GM18507 (cell line): ENCODE measurements around the gene CHD5.

ENCODE experiments used
- DNase-seq: peaks from one replicate; pipeline ENCODE4 v3.0.0; 2011; ENCODE audit warnings: low read depth; ENCODE audit not compliant: insufficient read length; ENCODE audit errors: extremely low spot score
- FAIRE-seq: peaks from 2 replicates; lab custom pipeline; 2011; peaks lifted over from hg19 to GRCh38; lab: Jason Lieb, UNC

CHD5 gene

GRCh38 chr1:6123083-6123482 is 57.0 kb downstream of the CHD5 start:
- DNase-seq: no peak
- no peak for FAIRE-seq

DNA sequence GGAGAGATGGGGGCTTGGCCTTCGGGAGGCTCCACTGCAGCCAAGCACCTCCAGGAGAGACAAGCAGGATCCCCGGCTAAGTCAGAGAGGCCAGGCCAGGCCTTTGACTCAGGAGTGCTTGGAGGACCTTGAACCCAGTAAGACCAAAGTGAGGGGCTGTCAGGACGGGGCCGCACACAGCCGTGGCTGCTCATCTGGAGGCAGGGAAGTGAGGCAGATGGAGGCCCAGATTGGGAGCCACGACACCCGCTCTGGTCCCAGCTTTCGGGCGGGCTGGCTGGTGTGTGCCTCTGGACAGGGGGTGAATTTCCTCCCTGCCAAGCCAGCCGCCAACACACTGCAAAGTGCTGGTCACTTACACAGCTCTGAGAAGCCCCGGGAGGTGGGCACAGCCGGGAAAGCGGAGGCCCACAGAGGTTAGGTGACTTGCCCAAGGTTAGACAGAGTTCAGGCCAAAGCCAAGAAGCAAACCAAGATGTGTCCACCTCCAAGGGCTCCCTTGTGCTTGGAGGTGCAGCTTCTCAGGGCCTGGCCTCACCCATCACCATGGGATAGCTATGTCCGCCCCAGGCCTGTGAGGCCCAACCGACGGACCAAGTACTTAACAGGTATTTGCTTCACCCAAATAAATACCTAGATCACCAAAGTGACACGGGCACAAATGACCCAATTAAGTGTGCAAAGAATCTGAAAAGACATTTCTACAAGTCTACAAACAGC is 58.3 kb downstream of the CHD5 start:
- FAIRE-seq (no peak), DNase-seq (no peak)

GRCh38 chr1:6121021-6121421 is 59.1 kb downstream of the CHD5 start:
- FAIRE-seq: no peak
- no peak for DNase-seq

DNA sequence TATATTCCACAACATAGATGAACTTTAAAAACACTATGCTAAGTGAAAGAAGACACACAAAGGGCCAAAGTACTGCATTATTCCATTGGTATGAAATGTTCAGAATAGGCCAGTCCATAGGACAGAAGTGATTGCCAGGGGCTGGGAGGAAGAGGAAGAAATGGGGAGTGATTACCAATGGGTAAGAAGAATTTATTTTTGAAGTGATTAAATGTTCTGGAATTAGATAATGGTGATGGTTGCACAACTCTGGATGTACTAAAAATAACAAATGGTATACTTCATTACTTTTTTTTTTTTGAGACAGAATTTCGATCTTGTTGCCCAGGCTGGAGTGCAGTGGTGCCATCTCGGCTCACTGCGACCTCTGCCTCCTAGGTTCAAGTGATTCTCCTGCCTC is 61.7 kb downstream of the CHD5 start:
- FAIRE-seq (no peak), DNase-seq (no peak)

DNA sequence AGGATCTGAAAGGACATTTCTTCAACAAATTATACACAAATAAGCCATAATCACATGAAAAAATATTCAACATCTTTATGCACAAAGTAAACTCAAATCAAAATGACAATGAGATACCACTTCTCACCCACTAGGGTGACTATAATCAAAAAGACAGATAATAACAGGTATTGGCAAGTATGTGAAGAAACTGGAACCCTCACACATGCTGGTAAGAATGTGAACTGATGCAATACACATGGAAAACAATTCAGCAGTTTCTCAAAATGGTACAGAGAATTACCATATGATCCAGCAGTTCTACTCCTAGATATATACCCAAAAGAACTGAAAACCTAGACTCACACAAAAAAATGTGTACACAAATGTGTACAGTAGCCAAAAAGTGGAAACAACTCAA is 62.5 kb downstream of the CHD5 start:
- DNase-seq (no peak), FAIRE-seq (no peak)

- no peak for DNase-seq
- no peak for FAIRE-seq
These were observed 63.1 kb downstream of the CHD5 start for GRCh38 chr1:6117064-6117463.

GRCh38 chr1:6116137-6116536 is 64.0 kb downstream of the CHD5 start:
- no peak for FAIRE-seq
- no peak for DNase-seq

GRCh38 chr1:6113745-6114144 is 66.4 kb downstream of the CHD5 start:
- FAIRE-seq: no peak

DNA sequence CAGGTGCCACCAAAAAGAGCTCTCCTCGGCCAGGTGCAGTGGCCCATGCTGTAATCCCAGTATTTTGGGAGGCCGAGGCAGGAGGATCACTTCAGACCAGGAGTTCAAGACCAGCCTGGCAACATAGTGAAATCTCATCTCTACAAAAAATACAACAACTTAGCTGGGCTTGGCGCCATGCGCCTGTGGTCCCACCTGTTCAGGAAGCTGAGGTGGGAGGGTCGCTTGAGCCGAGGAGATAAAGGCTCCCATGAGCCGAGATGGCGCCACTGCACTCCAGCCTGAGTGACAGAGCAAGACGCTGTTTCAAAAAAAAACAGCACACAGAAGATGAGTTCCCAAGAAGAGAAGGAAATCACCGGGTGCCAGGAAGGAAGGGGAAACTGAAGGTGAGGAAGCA is 67.0 kb downstream of the CHD5 start:
- DNase-seq (no peak), FAIRE-seq (no peak)

More at GRCh38 chr1:6113745-6114144, 66.4 kb downstream of the CHD5 start:
- no peak for DNase-seq

DNA sequence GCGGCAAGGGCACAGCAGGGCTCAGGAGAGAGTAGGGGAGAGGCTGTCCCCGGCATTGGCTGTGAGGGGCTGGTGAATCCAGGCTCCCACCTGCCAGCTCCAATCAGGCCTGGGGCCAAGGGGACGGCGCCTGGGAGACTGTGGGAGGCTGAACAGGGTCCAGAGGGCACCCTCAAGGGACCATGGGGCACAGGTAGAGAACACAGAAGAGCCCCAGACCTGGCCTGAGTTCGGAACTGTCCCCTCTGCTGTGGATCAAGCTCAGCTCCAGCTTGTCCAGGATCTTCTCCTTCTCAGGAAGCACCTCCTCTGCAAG is 67.5 kb downstream of the CHD5 start:
- no peak for DNase-seq
- FAIRE-seq: no peak

DNA sequence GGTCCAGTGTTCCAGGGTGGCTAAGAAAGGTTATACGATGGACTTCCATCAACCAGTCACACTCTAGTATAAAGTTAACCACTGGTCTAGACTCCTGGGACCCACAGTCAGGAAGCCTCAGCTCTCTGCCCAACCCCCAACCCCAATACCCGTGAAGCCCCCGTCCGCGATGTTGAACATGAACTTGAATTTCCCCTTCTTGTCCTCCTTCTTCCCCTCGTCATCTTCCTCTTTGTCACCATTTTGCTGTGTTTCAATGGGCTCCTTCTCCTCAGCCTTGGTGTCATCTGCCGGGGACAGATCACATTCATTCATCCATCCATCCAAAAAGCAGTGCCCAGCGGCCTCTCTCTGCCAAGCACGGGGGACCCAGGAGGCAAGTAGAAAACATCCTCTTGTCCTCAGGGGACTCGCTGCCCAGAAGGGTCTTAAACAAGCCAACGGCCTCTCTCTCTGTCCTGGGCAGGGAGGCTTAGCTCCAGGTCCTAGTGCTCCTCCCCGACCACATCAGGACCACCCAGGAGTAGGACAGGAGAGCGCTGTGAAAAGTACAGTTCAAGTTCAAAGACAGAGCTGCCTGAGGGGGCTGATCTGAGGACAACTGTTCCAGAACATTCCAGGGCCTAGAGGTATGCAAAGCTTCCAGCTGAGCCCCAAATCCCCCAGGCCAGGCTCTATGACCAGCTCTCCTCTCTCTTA is 68.0 kb downstream of the CHD5 start:
- FAIRE-seq (no peak), DNase-seq (no peak)

- FAIRE-seq (no peak), DNase-seq (no peak)
These were observed 68.5 kb downstream of the CHD5 start for GRCh38 chr1:6111571-6111970.

GRCh38 chr1:6110326-6110725 is 69.8 kb downstream of the CHD5 start:
- FAIRE-seq (no peak), DNase-seq (no peak)

GRCh38 chr1:6109688-6110087 is 70.4 kb downstream of the CHD5 start:
- FAIRE-seq: no peak

DNA sequence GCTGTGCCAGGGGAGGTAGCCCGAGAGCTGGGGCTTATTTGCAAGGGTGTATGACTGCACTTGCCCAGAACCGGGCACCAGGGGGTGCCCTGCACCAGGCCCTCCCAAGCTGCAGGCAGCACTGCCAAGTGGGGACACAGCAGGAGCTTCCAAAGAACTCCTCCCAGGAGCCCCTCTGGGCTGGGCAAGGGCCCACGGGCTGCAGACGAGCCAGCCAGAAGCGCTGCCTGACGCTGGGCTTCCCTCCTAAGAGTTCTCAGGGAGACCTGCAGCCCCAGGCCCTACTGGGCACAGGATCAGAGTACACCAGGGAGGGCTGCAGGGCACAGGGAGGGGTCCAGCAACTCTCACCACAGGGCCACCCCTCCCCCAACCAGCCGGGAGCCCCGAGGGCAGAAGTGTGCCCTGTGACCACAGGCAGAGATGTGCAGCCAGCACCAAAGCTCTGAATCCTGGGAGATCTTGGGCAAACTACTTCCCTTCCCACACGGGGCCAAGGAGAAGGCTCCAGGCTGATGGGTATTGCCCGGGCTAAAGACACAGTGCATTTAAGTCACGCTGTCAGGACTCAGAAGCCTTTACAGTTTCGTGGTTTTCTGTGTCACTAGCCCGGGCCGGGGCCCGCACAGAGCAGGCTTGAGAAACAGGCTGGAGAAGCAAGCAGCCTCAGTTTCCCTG is 71.0 kb downstream of the CHD5 start:
- DNase-seq (peak; percentile 58), FAIRE-seq (peak; percentile 59)

More at GRCh38 chr1:6109688-6110087, 70.4 kb downstream of the CHD5 start:
- no peak for DNase-seq

- FAIRE-seq (no peak), DNase-seq (no peak)
These were observed 71.6 kb downstream of the CHD5 start for GRCh38 chr1:6108476-6108875.

- DNase-seq: no peak
- FAIRE-seq: no peak
These were observed 72.4 kb downstream of the CHD5 start for GRCh38 chr1:6107409-6108356.

DNA sequence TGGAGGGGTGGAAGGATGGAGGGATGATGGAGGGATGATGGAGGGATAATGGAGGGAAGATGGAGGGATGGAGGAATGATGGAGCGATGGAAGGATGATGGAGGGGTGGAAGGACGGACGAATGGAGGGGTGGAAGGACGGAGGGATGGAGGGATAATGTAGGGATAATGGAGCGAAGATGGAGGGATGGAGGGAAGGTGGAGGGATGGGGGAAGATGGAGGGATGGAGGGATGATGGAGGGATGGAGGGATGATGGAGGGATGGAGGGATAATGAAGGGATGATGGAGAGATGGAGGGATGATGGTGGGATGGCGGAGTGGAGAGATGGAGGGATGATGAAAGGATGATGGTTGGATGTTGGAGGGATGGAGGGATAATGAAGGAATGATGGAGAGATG is 73.1 kb downstream of the CHD5 start:
- FAIRE-seq: no peak
- no peak for DNase-seq

DNA sequence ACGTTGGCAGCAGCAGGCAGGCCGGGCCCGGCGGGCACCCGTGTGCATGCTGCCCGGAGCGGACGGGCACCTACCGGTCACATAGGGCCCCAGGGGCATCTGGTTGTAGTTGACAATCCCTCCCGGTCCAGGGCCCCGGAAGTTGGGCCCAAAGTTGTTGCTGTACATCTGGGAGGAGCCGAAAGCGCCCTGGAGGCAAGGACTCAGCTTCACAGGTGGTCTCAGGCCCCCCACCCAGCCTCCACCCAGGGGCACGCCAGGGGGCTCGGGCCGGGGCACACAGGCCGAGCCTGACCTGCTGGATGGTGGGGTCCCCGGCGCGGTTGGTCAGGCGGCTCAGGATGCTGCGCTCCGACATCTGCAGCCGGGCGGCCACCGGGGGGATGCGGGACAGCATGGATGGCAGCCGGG is 73.8 kb downstream of the CHD5 start:
- no peak for DNase-seq
- FAIRE-seq: no peak

DNA sequence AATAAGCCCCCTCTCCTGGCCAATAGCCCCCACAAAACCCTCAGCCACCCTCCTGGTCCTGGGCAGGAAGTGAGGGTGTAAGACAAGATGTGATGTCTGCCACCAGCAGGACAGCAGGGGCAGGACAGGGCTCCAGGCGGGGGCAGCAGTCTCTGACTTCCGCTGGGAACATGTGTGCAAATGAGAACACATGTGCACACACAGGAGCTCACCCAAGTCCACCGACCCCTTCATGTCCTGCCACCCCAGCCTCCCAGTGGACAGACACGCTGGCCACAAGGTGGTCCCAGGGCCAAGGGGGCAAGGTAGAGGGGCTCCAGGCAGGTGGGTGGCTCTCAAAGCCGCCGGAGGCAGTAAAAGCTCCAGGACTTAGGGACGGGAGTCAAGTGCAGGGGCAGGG is 74.4 kb downstream of the CHD5 start:
- no peak for DNase-seq
- no peak for FAIRE-seq
